Measurements from ENCODE around the gene DCAF17.

DNA sequence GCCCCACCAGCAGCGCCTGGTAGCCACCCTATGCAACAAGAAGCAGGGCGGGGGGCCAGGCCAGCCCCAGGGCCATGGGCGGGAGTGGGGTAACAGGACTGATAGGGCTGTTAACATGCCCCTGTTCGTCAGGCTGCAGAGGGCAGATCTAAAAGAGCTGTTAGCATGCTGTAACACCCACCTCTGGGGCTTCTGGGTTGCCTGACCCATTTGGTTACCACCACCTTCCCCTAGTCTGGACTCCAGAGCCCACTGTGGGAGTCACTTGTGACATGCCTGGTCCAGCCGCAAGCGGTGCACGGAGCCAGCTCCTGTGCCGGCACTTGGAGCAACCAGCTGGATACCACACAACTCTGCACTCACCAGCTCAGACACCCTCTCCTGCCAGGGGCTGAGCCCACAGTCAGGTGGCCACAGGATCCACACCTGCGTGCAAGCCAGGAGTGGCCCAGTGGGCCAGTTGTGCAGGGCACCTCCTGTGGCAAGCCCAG lies 2.3 kb upstream of the DCAF17 start:
- TF ChIP-seq, protein P1, sequence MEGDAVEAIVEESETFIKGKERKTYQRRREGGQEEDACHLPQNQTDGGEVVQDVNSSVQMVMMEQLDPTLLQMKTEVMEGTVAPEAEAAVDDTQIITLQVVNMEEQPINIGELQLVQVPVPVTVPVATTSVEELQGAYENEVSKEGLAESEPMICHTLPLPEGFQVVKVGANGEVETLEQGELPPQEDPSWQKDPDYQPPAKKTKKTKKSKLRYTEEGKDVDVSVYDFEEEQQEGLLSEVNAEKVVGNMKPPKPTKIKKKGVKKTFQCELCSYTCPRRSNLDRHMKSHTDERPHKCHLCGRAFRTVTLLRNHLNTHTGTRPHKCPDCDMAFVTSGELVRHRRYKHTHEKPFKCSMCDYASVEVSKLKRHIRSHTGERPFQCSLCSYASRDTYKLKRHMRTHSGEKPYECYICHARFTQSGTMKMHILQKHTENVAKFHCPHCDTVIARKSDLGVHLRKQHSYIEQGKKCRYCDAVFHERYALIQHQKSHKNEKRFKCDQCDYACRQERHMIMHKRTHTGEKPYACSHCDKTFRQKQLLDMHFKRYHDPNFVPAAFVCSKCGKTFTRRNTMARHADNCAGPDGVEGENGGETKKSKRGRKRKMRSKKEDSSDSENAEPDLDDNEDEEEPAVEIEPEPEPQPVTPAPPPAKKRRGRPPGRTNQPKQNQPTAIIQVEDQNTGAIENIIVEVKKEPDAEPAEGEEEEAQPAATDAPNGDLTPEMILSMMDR (conservative IDR thresholded peaks at IDR 0.05), result no peak
- no peak for TF ChIP-seq ZFX (IDR thresholded peaks at IDR 0.05)
